GM18517 (cell line): ENCODE data around the gene MRTFB.
A peak's percentile ranks its signal among the peaks of the same experiment; 100 is the strongest.

Source experiments
- ATAC-seq: cut with Tn5 transposase; IDR thresholded peaks from one replicate; pipeline ENCODE4 v1.9.1; 2021; ENCODE audit warnings: mild to moderate bottlenecking, moderate library complexity; ENCODE audit not compliant: unreplicated experiment

Gene MRTFB

DNA sequence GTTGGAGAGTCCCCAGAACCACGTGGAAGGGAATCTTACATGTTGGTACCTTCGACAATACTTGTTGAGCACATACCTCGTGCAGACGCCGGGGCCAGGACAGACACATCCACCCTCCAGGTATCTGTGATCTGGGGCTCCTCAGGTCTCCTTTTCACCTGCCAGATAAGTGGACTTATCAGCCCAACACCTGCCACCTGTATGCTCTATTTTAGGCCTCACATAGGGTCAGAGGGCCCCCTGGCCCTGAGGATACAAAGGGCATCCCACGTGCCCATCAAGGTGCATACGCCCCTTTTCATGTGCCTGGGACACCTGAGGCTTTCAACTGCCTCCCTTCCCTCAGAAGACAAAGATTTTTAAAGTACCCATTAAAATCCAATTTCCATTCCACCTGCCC, 212.7 kb downstream of the MRTFB start:
- ATAC-seq: no peak

DNA sequence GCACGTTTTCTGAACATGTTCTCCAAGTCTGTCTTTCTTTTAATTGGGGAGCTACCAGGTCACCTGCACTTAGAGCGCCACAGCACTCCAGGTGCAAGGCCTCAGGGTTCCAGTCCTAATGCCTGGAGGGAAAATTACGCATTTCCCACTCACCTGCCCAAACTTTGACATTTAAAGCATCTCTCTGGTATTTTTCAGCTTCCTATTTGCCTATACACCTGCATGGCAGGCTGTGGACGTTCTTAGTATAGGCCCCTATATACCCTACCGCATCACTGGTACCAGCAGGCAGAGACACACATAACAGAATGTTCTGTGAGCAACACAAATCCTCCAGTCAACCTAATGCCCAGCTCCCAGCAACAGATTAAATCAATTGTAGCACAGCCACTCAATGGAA, 213.3 kb downstream of the MRTFB start:
- ATAC-seq: no peak

DNA sequence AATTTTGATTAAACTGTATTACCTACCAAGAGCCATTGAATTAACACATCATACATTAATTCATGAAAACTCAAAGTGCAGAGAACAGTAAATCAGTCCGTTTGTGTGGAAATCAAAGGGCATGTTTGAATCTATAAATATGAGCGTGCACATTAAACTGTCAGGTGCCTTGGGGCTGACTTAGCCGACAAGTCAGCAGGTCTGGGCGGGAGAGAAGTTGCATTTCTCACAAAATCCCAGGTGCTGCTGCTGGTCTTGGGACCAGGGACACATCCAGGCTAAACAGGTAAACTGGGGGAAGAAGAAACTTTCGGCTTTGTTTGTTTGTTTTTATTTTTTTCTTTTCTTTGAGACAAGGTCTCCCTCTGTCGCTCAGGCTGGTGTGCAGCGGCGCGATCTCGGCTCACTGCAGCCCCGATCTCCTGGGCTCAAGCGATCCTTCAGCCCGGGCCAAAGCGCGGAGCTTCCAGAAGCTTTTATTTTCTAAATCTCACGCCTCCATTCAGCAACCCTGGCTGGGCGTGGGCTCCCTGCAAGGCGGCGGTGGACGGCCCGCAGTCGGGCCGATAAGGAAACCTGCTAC, 213.9 kb downstream of the MRTFB start:
- ATAC-seq: peak; percentile 39

DNA sequence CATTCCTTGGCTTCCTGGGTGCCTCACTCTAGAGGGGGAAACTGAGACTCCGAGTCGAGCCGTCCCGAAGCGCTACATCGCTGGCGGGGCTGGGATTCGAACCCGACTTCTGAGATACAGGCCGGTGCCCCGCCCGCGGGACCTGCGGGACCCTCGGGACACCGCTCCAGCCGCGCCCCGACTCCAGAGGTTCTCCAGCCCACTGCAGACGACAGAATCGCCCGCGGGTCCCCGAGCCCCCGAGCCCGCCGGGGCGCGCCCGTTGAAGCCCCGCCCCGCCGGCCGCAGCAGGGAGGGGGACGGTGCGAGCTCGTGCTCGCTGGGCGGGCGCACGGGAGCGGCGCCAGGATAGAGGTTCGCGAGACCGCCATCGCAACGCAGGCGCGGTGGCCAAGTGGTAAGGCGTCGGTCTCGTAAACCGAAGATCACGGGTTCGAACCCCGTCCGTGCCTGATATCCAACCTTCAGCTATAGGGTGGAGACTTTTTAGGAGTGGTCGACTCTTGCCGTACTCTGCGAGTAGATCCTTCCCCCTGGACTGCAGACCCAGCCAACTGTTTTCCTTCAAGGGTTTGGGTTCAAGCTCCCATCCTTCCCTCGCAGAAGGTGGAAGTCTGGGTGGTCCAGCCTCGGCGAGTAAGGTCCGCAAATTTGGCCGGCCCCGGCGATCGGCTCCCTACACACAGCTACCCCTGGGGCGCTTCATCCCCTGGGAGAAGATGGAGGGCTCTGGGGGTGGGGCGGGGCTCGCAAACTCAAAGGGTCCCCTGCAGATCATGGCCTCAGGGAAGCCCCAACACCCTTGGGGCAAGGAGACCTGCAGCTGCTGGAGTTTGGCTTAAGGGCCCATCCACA, 214.6 kb downstream of the MRTFB start:
- peak; percentile 72 for ATAC-seq

DNA sequence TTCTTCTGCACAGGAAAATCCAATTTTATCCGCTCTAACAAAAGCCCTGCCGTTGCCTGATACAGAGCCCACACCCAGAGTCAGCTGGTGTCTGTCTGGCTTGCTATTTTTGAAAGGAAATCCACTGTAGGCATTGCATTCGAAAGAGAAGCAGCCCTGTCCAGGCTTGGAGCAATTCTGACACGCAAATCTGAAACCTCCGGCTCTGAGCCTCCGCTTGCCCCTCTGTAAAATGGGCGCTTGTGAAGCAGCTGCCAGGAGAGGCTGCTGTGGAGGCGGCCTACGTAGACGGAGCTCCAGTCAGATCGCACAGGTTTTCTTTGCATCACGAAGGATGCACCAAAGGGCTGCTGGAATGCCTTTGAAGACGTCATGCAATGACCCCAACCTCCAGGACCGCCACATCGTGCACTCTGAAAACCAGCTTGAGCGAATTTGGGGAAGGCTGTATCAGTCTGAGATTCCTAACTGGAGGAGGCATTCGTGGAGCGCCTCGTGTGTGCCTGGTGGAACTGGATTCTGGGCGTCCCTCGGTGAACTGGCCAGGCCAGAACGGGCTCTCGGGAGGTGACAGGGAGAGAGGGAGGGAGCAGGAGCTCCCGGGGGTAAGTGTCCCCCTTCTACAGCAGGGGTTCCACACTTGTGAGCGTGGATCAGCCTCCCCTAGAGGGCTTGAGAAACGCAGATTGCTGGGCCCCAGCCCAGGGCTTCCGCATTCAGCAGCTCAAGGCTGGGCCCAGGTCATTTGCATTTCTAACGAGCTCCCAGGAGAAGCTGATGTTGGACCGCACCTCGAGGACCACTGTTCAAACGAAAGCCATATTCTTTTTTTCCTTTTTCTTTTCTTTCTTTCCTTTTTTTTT, 215.5 kb downstream of the MRTFB start:
- ATAC-seq: peak; percentile 1

DNA sequence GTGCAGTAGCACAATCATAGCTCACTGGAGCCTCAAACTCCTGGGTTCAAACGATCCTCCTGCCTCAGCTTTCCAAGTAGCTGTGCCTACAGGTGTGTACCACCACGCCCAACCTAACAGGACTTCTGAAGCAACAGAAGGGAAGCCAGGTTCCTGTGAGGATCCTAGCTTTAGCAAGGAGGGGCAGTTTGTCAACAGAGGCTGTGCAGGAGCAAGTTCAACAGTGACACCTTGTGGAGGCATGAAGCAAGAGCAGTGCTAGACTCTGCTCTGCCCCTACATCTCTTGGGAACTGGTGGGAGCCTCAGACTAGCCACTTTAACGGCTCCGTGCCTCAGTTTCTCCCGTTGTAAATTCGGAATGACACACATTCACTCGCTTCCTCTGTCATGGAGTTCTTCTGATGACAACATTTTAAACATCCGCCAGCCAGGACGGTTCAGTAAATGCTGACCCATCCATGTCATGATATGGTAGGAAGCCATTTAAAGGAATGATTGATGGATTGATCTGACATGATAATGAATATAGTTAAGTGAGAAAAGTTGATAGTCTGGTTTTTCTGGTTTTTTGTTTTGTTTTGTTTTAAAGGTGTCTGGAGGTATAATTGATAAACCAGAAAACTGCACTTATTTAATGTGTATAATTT, 218.7 kb downstream of the MRTFB start:
- no peak for ATAC-seq

DNA sequence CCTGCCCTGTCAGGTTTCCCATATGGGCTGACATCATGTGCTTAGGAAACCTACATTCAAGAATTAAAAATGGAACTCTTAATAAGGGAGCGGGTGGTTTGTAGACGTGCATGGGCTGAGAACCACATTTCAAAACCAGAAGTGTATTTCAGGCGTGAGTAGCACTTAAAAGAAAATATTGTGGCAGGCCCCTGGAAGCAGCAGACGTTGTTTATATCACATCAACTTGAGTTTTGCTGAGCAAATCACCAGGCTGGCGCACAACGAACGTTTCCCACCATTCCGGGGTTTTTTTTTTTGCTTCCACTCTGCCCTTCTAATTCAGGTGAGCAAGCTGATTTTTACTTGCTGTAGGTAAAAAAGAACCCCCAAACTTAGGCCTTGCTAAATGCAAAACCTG, 220.2 kb downstream of the MRTFB start:
- no peak for ATAC-seq

DNA sequence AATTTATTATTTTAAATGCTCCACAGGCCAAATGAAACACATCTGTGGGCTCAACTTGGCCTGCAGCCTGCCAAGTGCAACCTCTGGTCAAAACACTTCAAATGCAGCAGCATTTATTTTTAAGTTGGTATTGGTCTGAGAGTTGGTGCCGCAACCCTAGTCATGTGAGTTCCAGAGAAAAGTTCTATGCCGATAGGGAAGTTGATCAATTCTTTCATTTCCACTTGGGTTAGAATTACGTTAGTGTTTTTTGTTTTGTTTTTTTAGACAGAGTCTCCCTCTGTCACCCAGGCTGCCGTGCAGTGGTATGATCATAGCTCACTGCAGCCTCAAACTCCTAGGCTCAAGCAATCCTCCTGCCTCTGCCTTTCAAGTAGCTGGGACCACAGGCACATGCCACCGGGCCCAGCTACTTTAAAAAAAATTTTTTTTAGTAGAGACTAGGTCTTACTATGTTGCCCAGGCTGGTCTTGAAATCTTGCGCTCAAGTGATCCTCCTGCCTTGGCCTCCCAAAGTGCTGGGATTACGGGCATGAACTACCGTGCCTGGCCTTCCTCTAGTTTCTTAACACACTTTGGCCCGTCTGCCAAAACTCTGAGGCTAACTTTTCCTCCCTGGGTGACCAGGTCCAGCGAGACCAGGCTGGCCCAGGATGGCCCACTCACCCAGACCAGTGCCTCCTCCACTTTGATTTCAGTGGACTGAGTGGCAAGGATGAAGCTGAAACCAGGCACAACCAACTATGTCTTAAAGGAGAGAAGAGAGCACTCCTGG, 221.1 kb downstream of the MRTFB start:
- no peak for ATAC-seq

DNA sequence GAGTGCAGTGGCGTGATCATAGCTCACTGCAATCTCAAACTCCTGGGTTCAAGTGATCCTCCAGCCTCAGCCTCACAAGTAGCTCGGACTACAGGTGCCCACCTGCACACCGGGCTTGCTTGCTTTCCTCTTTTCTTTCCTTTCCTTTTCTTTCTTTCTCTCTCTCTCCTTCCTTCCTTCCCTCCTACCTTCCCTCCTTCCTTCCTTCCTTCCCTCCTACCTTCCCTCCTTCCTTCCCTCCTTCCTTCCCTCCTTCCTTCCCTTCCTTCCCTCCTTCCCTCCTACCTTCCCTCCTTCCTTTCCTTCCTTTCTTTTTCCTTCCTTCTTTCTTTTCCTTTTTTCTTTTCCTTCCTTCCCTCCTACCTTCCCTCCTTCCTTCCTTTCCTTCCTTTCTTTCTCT, 225.5 kb downstream of the MRTFB start:
- ATAC-seq: no peak

DNA sequence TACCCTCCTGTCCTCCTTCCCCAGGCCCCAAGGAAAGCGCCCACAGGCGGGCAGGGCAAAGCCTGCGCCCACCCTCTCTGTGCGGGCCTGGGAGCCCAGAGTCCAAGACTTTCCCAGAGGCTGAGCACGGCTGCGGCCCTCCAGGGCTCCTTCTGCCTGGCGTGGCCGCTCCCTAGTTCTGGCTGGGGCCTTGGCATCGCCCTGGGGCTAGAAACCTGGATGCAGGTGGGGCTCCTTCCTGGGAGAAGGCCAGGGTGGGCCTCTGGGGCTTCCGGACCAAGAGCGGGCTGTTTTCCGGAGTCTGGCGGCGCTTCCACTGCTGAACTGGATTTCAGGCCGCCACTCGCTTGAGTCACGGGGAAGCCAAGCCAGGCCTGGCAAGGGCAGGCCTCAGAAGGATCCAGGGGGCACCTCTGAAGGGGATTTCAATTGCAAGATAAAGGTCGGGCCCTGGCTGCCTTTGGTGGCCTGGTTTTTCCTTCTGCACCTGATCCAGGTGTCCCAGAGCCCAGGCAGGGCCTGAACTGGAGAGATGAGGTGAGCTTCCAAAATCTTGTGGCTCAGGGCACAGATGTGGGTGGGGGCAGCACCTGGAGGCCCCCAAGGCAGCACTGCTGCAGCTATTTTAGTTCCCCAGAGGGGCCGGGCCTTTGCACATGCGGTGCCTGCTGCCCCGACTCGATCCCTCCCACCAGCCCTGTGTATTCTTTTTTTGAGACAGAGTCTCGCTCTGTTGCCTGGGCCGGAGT, 227.4 kb downstream of the MRTFB start:
- no peak for ATAC-seq

DNA sequence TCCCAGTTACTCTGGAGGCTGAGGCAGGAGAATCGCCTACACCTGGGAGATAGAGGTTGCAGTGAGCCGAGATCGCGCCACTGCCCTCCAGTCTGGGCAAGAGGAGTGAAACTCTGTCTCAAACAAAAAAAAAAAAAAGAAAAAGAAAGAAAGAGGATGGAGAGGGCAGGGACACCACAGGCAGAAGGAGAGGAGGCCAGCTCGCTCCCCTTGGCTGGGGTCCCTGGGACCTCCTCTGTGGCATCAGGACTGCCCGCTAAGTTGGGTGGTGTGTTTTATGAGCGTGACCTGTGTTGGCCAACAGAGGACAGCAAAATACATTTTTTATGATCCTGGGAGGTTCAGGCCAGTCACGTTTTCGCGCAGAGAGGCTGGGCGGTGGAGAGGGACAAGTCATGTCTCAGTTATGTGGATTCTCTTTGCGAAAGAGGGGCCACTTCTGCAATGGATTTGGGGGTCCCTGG, 229.6 kb downstream of the MRTFB start:
- ATAC-seq: peak; percentile 51

DNA sequence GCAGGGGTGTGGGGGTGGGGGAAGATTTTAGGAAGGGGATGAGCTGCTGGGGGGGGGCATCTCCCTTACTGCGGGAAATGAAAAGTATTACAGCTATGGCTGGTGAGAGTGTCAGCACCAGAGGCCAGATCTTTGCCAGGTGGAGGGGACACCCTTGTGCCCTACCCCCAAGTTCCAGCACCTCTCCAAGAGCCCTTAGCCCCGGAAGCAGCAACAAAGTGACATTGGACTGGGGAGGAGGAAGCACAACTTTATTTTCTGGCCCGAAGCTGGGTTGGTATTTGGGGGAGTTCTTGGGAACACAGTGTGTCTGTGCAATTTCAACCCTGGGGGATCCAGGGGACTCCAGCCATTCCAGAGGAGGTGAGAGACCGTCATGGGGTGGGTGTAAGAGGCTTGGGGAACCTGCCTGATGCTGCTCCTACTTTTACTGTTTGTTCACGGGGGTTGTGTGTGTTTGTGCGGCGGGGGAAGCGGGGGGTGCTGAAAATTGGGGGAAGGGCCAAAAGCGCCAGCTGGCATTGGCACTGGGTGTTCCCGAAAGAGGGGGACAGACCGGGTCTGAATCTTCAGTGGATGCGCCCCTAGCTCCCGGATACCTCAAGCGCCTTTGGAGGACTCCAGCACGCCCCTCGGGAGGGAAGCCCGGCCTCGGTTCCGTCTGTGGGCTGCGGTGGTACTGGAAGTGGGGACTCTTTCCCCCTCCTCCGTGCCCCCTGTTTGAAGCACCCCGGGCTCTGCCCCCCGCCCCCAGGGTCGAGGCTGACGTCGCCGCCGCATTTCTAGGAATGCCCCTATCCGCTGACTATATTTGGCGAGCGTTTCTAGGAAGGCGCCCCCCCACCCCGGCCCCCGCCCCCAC, 230.3 kb downstream of the MRTFB start:
- ATAC-seq: no peak

DNA sequence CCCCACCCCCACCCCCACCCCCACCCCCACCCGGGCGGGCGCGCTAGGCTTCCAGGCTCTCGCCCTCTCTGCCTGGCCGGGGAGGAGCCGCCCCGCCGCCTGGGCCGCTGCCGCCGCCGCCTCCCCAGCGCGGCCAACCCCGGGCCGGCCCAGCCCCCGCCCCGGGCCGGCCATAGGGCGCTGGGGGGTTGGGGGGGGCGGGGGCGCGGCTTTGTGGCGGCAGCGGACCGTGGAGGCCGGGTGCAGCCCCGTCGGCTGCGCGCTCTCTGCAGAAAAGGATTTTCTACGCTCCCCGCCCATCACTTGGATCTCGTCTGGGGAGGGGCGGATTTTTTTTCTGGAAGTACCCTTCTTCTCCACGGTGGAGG, 230.9 kb downstream of the MRTFB start:
- no peak for ATAC-seq

DNA sequence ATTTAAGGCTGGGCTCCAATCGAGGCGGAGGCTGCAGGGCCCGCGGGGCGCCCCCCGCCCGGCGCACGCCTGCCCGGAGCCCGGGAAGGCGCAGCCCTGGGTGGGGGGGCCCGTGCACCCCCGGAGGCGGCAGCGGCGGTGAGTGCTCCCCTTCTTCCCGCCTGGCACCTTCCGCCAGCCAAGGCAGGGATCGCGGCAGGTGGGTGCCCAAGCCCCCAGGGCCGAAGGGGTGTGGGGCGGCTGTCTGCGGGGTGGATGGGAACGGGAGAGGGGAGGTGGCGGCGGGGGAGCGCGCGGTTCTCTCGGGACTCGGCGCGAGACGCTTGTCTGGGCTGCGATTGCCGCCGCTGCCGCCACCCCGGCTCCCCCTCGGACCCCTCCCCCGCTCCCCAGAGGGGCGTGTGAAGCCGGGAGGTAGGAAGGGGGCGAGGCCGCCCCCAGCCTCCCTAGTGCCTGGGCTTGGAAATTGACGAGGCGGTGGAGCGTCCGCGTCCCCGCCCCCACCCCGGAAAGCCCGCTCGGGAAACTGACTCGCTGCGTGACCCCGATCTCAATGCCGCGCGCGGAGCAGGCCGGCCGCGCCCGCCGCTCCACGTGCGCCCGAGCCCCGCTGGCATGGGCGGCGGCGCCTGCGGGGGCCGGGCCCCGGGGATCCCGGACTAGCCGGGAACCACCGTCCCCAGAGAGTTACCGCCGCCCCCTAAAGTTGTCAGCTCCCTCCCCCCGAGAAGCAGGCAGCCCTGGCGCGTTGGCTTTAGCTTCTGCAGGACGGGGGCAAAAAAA, 231.5 kb downstream of the MRTFB start:
- no peak for ATAC-seq

DNA sequence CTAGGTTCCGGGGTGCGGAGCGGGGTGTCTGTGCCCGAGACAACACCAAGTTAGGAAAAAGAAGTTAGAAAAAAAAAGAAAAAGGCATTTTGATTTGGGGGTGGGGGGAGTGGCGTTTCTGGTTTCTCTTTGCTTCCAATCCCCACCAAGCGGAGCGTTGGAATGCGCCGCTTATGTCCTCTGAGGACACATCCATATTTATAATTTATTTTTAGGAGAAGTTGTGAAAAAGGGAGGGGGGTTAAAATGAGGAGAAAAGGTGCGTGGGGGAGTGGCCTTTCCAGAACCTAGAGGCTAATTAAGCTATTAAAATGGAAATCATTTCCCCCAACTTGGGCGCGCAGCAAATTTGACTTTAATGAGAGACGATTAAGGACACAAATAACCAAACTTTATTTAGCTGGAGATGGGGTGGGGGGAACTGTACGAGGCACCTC, 232.1 kb downstream of the MRTFB start:
- no peak for ATAC-seq

DNA sequence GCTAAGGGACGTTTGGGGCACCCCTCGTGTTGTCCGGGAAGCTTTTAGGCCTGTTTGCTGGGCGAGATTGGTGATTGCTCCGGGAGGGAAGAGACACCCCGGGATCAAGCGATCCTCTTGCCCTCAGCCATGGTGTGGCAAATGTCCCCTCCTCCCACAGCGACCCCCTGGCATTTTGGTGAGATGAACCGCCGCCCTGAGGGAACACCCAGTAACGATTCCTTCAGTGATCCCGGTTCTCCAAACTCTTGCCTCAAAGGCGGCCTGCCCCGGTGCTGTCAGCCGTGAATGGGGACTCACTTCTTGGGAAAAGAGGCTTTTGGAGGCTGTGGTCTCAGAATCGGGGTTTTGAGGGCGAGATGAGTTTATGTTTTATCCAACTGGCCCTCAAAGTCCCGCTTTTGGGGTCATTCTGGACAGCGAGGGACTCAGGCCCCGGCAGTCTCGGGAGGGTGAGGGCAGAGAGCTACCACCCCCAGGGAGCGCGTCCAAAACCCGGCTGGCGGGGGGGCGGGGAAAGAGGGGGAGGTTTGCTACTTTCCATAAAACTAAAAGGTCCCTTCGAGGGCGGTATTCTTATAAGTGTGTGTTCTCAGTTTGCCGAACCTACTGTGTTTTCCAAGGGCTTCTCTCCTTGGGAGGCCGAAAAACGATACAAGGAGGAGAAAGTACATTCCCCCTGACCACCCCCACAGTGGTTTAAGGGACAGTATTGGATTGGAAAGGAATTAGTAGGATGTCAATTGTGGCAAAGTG, 232.7 kb downstream of the MRTFB start:
- ATAC-seq: no peak

DNA sequence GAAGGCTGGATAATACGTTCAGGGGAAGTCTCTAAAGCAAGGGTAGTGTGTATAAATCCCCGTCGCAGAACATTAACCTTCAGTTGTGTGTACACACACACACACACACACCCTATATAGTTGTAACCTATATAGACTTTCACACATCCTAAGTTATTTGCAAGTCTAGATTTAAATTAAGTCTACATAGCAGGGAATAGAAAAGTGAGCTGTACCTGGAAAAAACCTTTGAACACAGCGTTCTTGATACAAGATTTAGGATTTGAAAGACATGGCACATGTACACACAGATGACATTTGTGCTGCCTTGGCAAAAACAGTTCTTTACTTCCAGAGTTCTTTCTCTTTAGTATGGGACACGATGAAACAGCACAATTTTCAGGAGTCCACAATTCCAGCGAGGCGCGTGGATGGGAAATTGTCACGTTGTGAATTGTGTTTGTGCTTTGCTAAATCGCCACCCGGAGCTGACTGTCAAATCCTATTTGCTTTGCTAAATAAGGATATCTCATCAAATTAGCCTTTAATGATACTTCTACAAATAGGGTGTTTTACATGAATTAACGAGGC, 233.9 kb downstream of the MRTFB start:
- no peak for ATAC-seq
